Ovary (tissue), 10 donors: ENCODE measurements around the gene CACUL1. TPM values are rescaled to one million over a fixed set of nuclear protein-coding genes. Genes with fewer than 3 reads are reported as not detected.

ENCODE experiments used
- DNase-seq, 5 donors: peaks; one replicate each; pipeline ENCODE4 v3.0.0-alpha.2; 2019 to 2020
- H3K27ac ChIP-seq, 2 donors: fragments of 200-600 bp; one replicate each; pipeline versions ENCODE4 v1.5.1 to v1.8.0; 2019 to 2022
- H3K27me3 ChIP-seq: fragments of 200-600 bp; one replicate; pipeline ENCODE4 v1.8.0; 2022
- H3K36me3 ChIP-seq: fragments of 200-600 bp; sonication (generic); one replicate; pipeline ENCODE4 v1.5.1; 2019
- H3K4me1 ChIP-seq: one replicate; pipeline ENCODE4 v1.8.1; 2013; ENCODE audit warnings: mild to moderate bottlenecking, moderate library complexity; ENCODE audit not compliant: insufficient read depth
- H3K4me3 ChIP-seq: fragments of 200-600 bp; sonication (generic); one replicate; pipeline ENCODE4 v1.5.1; 2017
- H3K9me3 ChIP-seq, 2 donors: fragments of 200-600 bp in 1 of 2; sonication (generic) in 1 of 2; one replicate each; pipeline versions ENCODE4 v1.5.1 to v1.8.1; 2013 to 2019; ENCODE audit warnings: mild to moderate bottlenecking in 1 of 2, moderate library complexity in 1 of 2
- CTCF ChIP-seq, 3 donors: fragments of 450-650 bp in 2 of 3; fragments of 200-600 bp in 1 of 3; IDR thresholded peaks; one replicate each; pipeline versions ENCODE4 v1.5.1 to v1.8.0; 2016 to 2022; ENCODE audit warnings: antibody characterized with exemption in 3 of 3, mild to moderate bottlenecking in 1 of 3
- EP300 ChIP-seq: sonication (generic); formaldehyde crosslinking; IDR thresholded peaks from one replicate; pipeline ENCODE4 v1.6.1; 2017; ENCODE audit warnings: antibody characterized with exemption
- POLR2A ChIP-seq: fragments of 450-650 bp; IDR thresholded peaks from one replicate; pipeline ENCODE4 v1.6.1; 2017; ENCODE audit warnings: antibody characterized with exemption, mild to moderate bottlenecking, moderate library complexity
- WGBS, 3 donors: extraction: QIAGEN DNeasy Blood & Tissue Kit in 1 of 3; methylation state at CpG; one replicate each; pipeline versions ENCODE4 v1.1.5 to v1.1.7; 2013 to 2017; 5-methylcytosine and 5-hydroxymethylcytosine counted together
- intact Hi-C, 4 donors: fragments of 100-400 bp; cut with DNase I; formaldehyde crosslinking; loops; one replicate each; pipeline versions ENCODE4 v1.11.0 to v1.15.1; 2022 to 2023
- long read RNA-seq, 3 donors: library from polyadenylated mRNA in 2 of 3; unstranded in 2 of 3; transcript quantifications; one replicate each; pipeline ENCODE4 v2.0.0 and lab custom pipeline, GENCODE V29; 2021 to 2026
- polyA plus RNA-seq, 2 donors: library from polyadenylated mRNA; stranded (reverse); fragments of 200-250 nt in 1 of 2; fragments of 350-450 nt in 1 of 2; fragmentation: Illumina TruSeq in 1 of 2; extraction: RNeasy Lipid Tissue Mini Kit (QIAGEN cat#74804) in 1 of 2; gene quantifications; one replicate each; pipeline ENCODE4 v1.2.3, GENCODE V29; 2013 to 2014
- total RNA-seq, 7 donors: library from RNA; depleted of rRNA in 2 of 7; stranded (reverse); fragments of >200 nt in 2 of 7; fragmentation: NEBNext Ultra II Directional in 3 of 7; extraction: Animal tissue kit (Norgen Biotek cat#: 25700) in 3 of 7; gene quantifications; one replicate each; pipeline versions ENCODE4 v1.1.0 to v1.2.4, GENCODE V29; 2016 to 2023
- donor health status: DM: no; HTN: no; CAD: no; lungs with moderate emphysema.
- donor health status: DM: no; HTN: no; CAD: no.
- donor health status: Bipolar disorder and iron deficiency.
- donor health status: DM: yes; HTN: yes; CAD: no.
- donor health status: DM: no; HTN: no; CAD: no.
- donor health status: DM: yes; HTN: yes; CAD: no.

The CACUL1 gene
- total RNA-seq (10 to 100 TPM; 18.6 to 29.7 (median 26.5) TPM), polyA plus RNA-seq (10 to 100 TPM in 1 of 2 donors, 1 to 10 TPM in 1; 7.0 to 19.0 TPM)
- long read RNA-seq, donor 1, full-length matches to known transcripts = 63 of 85 reads
- long read RNA-seq, donor 1, partial matches to known transcripts = 3 of 85 reads
- long read RNA-seq, donor 1, other reads (novel, unspliced or antisense) = 19 of 85 reads
- long read RNA-seq, donor 2, full-length matches to known transcripts = 15 of 15 reads
- long read RNA-seq, donor 2, partial matches to known transcripts = 0 of 15 reads
- long read RNA-seq, donor 2, other reads (novel, unspliced or antisense) = 0 of 15 reads
- long read RNA-seq, donor 3, full-length matches to known transcripts = 8 of 11 reads
- long read RNA-seq, donor 3, partial matches to known transcripts = 0 of 11 reads
- long read RNA-seq, donor 3, other reads (novel, unspliced or antisense) = 3 of 11 reads

GRCh38 chr10:118754556-118755423 lies at the start of gene CACUL1:
Gene CACUL1 (minus strand): TSS chr10:118754970. CDS start chr10:118754762, 208 bp downstream.
- H3K36me3 ChIP-seq = no peaks in the 10 kb centered on the region
- peak within 1 kb of the TSS; percentile 55 to 78 for H3K27ac ChIP-seq
- H3K4me1 ChIP-seq = no peaks in the 10 kb centered on the region
- no peak for TF ChIP-seq CTCF (IDR thresholded peaks at IDR 0.05)
- TF ChIP-seq POLR2A = peak; percentile 74
- DNase-seq = peak; percentile 100
- 0 to 1% (median 0%) methylated on average over 59 to 87 of the region's 87 CpGs for WGBS, 3 donors
- intact Hi-C loops = loop anchor here in 1 of 4 donors (10.0 kb wide), 1 partner anchor 1140 kb away; the partner anchor contains the start of gene SEC23IP
- H3K4me3 ChIP-seq = peak within 1 kb of the TSS; percentile 100
- H3K9me3 ChIP-seq = no peaks in the 10 kb centered on the region
- H3K27me3 ChIP-seq = no peaks in the 10 kb centered on the region

GRCh38 chr10:118804262-118804773 lies 49.5 kb upstream of the CACUL1 start:
- intact Hi-C loops = no loop called here
- no peaks in the 10 kb centered on the region for H3K9me3 ChIP-seq
- H3K27ac ChIP-seq = no peak overlapping the region
- no peaks in the 10 kb centered on the region for H3K36me3 ChIP-seq
- H3K4me3 ChIP-seq = no peak overlapping the region
- no peaks in the 10 kb centered on the region for H3K4me1 ChIP-seq
- TF ChIP-seq POLR2A = no peak
- TF ChIP-seq EP300 = no peak
- TF ChIP-seq CTCF (IDR thresholded peaks at IDR 0.05) = no peak
- no peak for DNase-seq
- no peaks in the 10 kb centered on the region for H3K27me3 ChIP-seq
- WGBS, 3 donors = 45 to 63% (median 50%) methylated on average over 3 of the region's 3 CpGs

GRCh38 chr10:118802126-118802793 lies 47.5 kb upstream of the CACUL1 start:
- DNase-seq = no peak
- no peak overlapping the region for H3K27ac ChIP-seq
- TF ChIP-seq CTCF (IDR thresholded peaks at IDR 0.05) (no peak), EP300 (no peak), POLR2A (no peak)
- H3K27me3 ChIP-seq = no peaks in the 10 kb centered on the region
- no peaks in the 10 kb centered on the region for H3K9me3 ChIP-seq
- WGBS, 3 donors = 90 to 94% (median 91%) methylated on average over 14 of the region's 14 CpGs
- H3K4me1 ChIP-seq = no peaks in the 10 kb centered on the region
- no peaks in the 10 kb centered on the region for H3K36me3 ChIP-seq
- intact Hi-C loops = no loop called here
- H3K4me3 ChIP-seq = no peak overlapping the region

GRCh38 chr10:118800920-118801319 lies 46.1 kb upstream of the CACUL1 start:
- Histone ChIP-seq H3K36me3 (no peaks in the 10 kb centered on the region), H3K27me3 (no peaks in the 10 kb centered on the region), H3K4me1 (no peaks in the 10 kb centered on the region), H3K27ac (no peak overlapping the region), H3K4me3 (no peak overlapping the region), H3K9me3 (no peaks in the 10 kb centered on the region)
- WGBS, 3 donors = 52 to 71% (median 60%) methylated on average over 4 of the region's 4 CpGs
- intact Hi-C loops = no loop called here
- no peak for TF ChIP-seq POLR2A
- no peak for TF ChIP-seq CTCF (IDR thresholded peaks at IDR 0.05)
- TF ChIP-seq EP300 = no peak
- DNase-seq = no peak
